ENCODE data around the gene SUSD4. TPM values are rescaled to one million over a fixed set of nuclear protein-coding genes. Genes with fewer than 3 reads are reported as not detected.

The SUSD4 gene
- total and polyA plus RNA-seq, 10 of the 15 experiments (the other 5 are each of a cell fraction or from before 2014, with no cell fraction given), result 0.13 to 1.1 (median 0.26) TPM; not detected in 3

DNA sequence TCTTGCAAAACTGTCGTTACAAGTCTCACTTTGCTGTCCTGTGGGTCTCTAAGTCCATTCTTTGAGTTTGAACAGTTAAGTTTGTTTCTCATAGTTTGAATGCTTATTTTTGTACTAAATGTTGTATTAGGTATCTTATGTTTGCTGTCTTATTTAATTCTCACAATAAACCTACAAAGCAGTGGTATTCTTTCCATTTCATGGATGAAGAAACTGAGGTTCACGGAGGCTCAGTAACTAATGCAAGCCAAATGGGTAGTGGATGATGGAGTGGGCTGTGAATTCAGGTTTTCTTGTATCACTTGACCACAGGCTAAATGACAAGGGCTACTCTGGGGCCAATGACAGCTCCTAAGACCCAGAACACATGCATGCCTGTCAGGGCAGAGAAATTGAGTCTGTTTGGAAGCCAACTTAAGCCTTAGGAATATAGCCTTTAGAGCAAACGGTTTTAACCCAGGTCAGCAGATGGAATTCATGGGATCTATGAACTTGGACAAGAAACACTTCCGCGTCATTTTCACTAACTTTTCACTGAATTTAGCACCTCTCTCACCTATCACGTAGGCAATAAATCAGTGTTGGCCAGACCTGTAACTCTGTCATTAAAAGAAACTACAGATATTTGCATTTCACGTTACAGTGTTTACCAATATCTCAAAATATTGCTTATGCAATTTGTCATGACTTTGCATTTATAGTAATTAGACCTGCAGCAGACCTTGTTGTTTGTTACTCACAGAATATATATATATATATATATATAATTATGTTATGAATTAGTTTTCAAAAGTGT, 153.8 kb downstream of the SUSD4 start:
- no peaks in the 10 kb centered on the region for H3K36me3 ChIP-seq (ENCODE audit: control insufficient read depth in 2 of 2, insufficient read depth in 2 of 2, low read length in 1 of 2)
- ATAC-seq (no peak), DNase-seq (ENCODE audit: low read depth, low spot score) (no peak), FAIRE-seq (no peak)
- H3K4me1 ChIP-seq (ENCODE audit: control insufficient read depth, insufficient read depth, low read length), result no peaks in the 10 kb centered on the region
- TF ChIP-seq, protein P1, sequence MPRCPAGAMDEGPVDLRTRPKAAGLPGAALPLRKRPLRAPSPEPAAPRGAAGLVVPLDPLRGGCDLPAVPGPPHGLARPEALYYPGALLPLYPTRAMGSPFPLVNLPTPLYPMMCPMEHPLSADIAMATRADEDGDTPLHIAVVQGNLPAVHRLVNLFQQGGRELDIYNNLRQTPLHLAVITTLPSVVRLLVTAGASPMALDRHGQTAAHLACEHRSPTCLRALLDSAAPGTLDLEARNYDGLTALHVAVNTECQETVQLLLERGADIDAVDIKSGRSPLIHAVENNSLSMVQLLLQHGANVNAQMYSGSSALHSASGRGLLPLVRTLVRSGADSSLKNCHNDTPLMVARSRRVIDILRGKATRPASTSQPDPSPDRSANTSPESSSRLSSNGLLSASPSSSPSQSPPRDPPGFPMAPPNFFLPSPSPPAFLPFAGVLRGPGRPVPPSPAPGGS (IDR thresholded peaks at IDR 0.05; ENCODE audit: borderline replicate concordance, insufficient read depth, low read depth, low read length, poor library complexity, severe bottlenecking), result no peak
- TF ChIP-seq SPI1 (IDR thresholded peaks at IDR 0.05; ENCODE audit: borderline replicate concordance, insufficient read depth, low read depth, low read length) (no peak), CEBPB (IDR thresholded peaks at IDR 0.05; ENCODE audit: borderline replicate concordance in 1 of 2, low read depth in 2 of 2, low read length in 2 of 2) (no peak)
- H3K4me2 ChIP-seq (ENCODE audit: control insufficient read depth, insufficient read depth), result no peak overlapping the region
- 11% methylated on average over 7 of the region's 7 CpGs for WGBS (ENCODE audit: insufficient coverage, insufficient replicate concordance, low lambda C conversion rate, missing lambda C conversion rate)
- no peaks in the 10 kb centered on the region; a peak in 1 of 4 replicates for H3K27me3 ChIP-seq (replicated peaks in 1 of 2; ENCODE audit: control insufficient read depth in 2 of 2, insufficient read depth in 2 of 2, low read length in 1 of 2)
- H3K79me2 ChIP-seq (ENCODE audit: control insufficient read depth, insufficient read depth, low read length), result no peaks in the 10 kb centered on the region
- CTCF ChIA-PET, result interaction anchor here (1.2 kb wide), 1 partner anchor 77 kb away, joined by 4 read pairs; no protein-coding TSS in a partner anchor
- SMC1A ChIA-PET (ENCODE audit: uncharacterized antibody, unreplicated experiment), result interaction anchor here (0.5 kb wide), 1 partner anchor 1273 kb away, joined by 3 read pairs; no protein-coding TSS in a partner anchor
- H3K27ac ChIP-seq (ENCODE audit: control insufficient read depth, insufficient read depth), result no peak overlapping the region
- in situ Hi-C loops (cut with MboI) (no loop called here), intact Hi-C loops (cut with micrococcal nuclease; ENCODE audit: unreplicated experiment) (no loop called here)
- RAD21 ChIA-PET (ENCODE audit: unreplicated experiment), result no interaction called here
- H3K4me3 ChIP-seq, result no peak overlapping the region
- H2AFZ ChIP-seq (ENCODE audit: control insufficient read depth, low read depth, low read length), result no peak overlapping the region
- BruUV-seq (replicated peaks), result no TSS peak
- POLR2A ChIA-PET, result no interaction called here
- no peak overlapping the region for H3K9ac ChIP-seq (ENCODE audit: control insufficient read depth, insufficient read depth, low read length)
- no peaks in the 10 kb centered on the region for H3K9me3 ChIP-seq (replicated peaks; ENCODE audit: control insufficient read depth, insufficient read depth, low read length)
- no peaks in the 10 kb centered on the region for H4K20me1 ChIP-seq (ENCODE audit: control insufficient read depth, insufficient read depth)

Measured in GM12878 (cell line).